Body of pancreas (tissue), 4 donors: ENCODE data around the gene CLK3.

Source experiments
- CTCF ChIP-seq, 7 experiments: fragments of 450-650 bp in 4 of 7; fragments of 200-600 bp in 3 of 7; sonication (generic) in 3 of 7; IDR thresholded peaks; one replicate each; pipeline ENCODE4 v1.5.1; 2016 to 2019; ENCODE audit warnings: antibody characterized with exemption in 7 of 7
- POLR2A ChIP-seq, 3 donors: fragments of 450-650 bp; IDR thresholded peaks; one replicate each; pipeline ENCODE4 v1.6.1; 2016; ENCODE audit warnings: antibody characterized with exemption in 3 of 3, mild to moderate bottlenecking in 2 of 3

GRCh38 chr15:74614744-74615507 is 710 bp upstream of the CLK3 start:
- TF ChIP-seq CTCF (IDR thresholded peaks at IDR 0.05): no peak
- TF ChIP-seq POLR2A (IDR thresholded peaks at IDR 0.05): no peak
